Ammon's horn (tissue), 1 donor: ENCODE data around the gene HEMK1.
A peak's percentile ranks its signal among the peaks of the same experiment; 100 is the strongest.

Experiments used
- DNase-seq: peaks from one replicate; pipeline ENCODE4 v3.0.0-alpha.2; 2016; ENCODE audit warnings: low spot score

Gene HEMK1

GRCh38 chr3:50574444-50574831 lies 5.1 kb downstream of the HEMK1 start:
- no peak for DNase-seq

DNA sequence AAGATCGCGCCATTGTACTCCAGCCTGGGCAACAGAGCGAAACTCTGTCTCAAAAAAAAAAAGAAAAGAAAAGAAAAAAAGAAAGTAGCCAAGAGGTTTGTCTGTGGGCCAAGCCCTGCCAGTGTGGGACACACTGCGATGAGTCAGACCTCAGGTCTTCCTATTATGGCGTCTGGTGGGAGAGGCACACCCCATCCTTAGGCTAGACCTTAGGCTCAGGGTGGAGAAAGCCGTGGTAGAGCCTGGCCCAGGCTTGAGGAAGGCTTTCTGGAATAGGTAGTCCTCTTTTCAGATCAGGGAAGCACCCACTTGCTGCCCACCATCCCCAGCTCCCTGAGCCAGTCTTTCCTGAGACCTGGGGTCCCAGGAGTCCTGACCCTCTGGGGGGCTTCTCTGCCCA lies 6.0 kb downstream of the HEMK1 start:
- DNase-seq: no peak

GRCh38 chr3:50577348-50577747 lies 8.0 kb downstream of the HEMK1 start:
- no peak for DNase-seq

GRCh38 chr3:50580683-50581458 lies 11.5 kb downstream of the HEMK1 start:
- DNase-seq: no peak

DNA sequence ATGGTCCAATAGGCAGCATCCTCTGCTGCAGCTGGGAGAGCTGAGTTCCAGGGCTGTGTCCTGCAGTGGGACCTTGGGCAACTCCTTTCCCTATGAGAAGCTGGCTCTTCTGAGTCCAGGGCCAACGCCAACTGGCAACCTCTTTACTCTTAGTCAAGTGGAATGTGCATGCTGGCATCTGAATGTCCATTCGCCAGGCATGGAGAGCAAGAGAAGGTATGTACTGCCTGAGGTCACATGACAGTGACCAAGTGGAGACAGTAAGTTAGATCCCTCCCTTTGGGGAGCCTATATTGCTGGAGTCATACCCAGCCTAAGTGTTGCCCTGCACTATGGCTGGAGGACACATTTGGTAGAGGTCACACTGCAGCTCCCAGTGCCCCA lies 12.1 kb downstream of the HEMK1 start:
- DNase-seq: no peak

DNA sequence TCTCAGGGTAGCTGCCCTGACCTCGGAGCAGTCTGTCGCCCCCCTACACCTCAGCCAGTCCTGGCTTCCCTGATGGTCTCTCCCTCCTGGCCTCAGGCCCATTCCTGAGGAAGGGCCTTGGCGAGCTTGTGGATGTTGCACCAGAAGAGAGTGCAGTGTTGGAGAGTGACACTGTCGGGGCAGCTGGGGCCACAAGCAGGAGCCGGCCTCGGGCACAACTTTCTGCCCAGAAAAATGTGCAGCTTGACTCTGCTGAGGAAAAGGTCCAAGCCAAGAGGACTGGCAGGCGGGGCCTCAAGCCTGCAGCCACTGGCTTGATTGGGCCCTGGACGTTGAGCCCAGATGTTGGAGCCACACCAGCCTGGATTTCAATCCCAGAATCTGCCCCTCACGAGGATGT lies 12.8 kb downstream of the HEMK1 start:
- no peak for DNase-seq

GRCh38 chr3:50583897-50584296 lies 14.6 kb downstream of the HEMK1 start:
- no peak for DNase-seq

DNA sequence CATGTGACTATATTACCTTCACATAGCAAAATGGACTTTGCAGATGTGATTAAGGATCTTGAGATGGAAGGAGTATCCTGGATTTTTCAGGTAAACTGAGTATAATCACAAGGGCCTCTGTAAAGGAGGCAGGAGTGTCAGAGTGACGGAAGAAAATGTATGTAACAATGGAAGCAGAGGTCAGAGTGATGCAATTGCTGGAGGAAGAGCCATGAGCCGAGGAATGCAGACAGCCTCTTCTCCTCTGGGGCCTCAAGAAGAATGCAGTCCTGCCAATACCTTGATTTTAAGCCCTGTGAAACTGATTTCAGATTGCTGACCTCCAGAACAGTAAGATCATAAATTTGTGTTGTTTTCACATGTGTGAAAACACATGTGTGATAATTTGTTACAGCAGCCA lies 15.1 kb downstream of the HEMK1 start:
- no peak for DNase-seq

DNA sequence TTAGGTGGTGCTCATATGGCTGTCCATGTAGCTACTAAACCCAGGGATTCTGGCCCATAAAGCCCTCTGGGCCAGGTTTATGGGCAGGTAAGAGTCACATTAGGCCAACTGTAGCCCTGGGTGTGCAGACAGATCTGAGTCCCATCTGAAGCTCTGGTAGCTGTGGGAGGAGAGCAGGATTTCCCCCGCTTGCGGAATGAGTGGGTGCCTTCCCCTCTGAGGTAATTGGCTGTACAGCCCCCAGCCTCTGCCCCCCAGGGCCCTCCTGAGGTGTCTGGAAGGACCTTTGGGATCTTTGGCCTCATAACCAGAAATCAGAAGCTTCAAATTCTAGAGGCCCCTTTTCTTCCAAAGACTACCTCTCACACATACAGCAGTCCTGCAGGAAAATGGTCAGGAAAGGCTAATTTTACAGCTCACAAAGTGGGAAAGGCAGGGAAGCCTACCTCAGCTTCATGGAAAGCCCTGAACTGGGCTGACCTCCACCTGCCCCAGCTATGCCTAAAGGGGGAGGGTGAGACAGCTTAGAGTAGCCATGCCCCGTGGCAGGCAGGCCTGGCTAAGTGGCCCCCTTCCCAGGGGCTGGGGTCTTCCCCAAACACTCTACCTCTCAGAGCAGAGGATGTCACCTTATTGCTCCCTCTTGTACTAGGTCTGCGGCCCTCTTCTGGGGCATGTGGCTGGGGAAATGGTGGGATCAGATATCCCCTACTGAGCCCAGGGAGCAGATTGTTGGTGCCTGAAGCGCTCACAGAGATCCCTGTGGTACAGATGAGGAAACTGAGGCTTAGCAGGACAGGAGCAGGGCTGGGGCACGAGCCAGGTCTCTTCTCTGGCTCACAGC lies 16.8 kb downstream of the HEMK1 start:
- no peak for DNase-seq

- DNase-seq: no peak
Observed at GRCh38 chr3:50586763-50587070, 17.4 kb downstream of the HEMK1 start.

DNA sequence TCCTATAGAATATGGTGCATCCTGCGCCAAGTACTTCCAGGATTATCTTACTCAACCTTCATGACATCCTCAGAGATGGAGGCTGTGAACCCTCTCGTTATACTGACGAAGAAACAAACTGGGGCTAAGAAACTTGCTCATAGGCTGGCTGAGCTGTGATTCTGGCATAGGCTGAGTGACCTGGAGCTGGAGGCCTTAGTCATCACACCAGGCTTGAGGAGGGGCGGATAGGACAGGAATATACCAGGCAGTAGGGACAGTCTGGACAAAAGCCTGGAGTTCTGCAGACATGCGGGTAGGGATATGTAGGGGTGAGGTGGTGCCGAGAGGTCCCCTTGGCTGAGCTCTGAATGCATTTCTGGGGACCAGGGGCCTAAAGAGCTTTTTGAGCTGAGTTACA lies 18.1 kb downstream of the HEMK1 start:
- no peak for DNase-seq

- DNase-seq: no peak
Observed at GRCh38 chr3:50587806-50588758, 18.8 kb downstream of the HEMK1 start.

DNA sequence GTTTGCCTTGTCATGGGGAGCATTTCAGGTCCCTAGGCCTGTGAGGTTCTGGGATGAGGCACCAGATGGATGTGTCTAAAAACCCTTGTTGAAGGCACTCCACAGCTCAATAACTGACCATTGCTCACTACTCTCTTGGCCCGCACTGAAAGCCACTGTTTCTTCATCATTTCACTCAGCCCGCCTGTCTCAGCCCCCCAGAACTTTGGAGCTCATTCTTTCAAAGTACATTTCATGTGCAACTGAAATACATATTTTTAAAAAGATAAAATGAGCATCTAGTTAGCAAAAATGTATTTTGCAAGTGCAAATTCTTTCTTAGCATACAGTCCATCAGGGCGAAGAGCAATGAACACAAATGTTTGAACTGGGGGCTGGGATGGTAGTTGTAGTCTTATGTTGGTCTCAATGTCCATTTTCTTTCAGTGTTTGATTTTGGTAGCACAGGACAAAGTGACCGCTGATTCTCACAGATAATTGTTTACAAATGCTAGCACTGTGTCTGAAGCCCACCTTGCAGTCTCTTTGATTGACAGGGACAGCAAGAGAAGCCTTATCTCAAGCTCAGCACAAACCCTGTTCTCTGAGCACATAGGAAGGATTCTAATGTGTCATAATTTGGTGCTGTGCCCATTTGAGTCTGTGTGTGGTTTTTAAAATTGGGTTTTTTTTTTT lies 19.6 kb downstream of the HEMK1 start:
- no peak for DNase-seq

DNA sequence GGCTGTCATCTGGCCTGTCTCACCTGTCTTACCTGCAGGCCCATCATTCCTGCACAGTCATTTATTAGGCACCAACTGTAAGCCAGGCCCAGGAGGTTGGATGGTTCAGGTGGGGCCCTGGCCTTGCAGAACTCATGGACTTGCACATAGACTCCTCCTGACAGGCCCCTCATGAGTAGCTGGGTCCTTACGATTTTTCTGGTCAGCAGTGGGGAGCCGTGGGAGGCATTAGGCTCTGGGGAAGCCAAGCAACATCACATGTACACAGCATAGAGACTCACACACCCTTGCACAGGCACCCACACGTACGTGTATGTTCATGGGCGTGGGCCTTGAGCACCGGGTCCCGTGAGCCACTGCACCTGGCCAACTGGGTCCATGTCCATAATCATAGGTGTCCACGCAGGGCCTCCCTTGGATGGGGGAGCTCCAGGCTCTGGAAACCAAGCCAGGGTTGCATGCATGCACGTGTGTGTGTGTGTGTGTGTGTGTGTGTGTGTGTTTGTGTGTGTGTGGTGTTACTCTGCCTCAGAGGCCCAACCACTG lies 21.9 kb downstream of the HEMK1 start:
- DNase-seq: no peak

- no peak for DNase-seq
Observed at GRCh38 chr3:50592568-50592967, 23.2 kb downstream of the HEMK1 start.

DNA sequence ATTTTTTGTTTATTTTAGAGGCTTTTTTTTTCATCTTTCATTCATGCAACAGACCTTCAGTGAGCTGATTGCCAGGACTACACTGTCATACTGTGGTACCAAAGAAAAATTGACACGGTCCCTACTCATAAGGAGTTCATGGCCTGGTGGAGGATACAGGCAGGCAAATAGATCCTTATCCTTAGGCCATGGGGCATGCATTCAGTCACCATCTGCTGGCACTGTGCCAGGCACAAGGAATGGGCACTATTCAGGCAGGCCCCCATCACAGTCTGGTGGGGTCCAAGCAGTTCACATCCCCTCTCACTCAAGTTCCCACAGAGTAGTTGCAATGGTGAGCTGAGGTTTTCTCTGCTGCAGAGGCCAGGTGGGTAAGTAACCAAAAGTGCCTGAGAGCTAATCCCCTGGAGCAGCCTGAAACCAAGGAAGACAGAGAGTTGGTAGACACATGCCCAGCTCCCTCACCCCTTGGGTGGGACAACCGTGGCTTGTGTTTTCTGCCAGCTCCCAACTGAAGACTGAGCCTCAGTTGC lies 25.0 kb downstream of the HEMK1 start:
- DNase-seq: no peak

DNA sequence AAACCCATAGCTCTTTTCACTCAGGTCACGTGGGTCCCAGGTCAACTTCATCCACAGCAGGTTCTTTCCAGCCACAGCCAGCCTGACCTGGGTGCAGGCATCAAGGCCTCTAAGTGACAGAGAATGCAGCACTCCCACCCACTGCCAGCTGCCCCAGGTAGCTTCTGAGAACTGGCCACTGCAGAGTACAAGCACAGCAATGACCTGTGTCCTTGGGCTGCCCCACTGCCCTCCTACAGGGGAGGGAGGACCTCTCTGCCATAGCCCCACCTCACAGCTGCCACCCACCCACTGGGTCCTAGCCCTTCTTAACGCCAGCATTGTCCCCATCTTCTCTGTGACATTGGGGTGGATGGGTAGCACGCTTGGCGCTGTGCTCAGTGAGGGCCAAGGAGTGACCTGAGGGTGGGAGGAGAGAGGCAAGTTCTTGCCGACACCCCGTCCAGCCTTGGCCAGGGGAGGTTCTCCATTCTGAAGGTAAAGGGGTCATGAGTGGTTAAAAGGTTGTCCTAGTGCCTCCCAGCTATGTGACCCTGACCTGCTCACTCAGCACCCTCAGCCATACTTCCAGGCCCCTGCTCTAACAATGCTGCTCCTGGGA lies 29.9 kb downstream of the HEMK1 start:
- no peak for DNase-seq

- DNase-seq: no peak
Observed at GRCh38 chr3:50599716-50600118, 30.4 kb downstream of the HEMK1 start.

DNA sequence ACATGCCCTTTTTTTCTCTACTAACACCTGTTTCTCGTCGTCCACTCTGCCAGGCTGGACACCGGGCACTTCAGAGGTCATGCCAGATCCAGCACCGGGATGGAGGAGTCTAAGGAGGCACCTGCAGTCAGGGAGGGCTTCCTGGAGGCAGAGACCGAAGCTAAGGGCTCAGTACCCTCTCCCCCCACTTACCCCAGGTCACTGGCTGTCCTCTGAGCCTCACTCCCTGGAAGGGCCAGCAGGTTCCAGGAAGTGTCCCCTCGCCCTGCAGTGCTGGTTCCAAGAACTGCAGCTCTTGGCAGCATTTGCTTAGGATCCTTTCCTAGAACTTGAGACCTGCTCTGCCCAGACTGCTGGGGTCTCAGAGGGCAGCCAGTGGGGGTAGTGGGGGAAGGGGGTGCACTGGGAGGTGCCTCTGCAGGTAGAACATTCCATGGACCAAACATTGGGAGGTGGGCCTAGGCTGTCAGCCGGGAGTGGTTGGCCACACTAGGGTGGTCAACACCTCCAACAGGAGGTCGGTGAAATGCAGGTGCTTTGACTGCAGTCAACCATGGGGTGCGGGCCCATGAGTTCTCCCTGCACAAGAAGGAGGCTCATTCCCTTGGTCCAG lies 30.9 kb downstream of the HEMK1 start:
- no peak for DNase-seq

GRCh38 chr3:50600841-50601591 lies 31.7 kb downstream of the HEMK1 start:
- peak; percentile 88 for DNase-seq
